Hematopoietic multipotent progenitor cell (in vitro differentiated cells): ENCODE results near the gene TNK2. TPM values are rescaled to one million over a fixed set of nuclear protein-coding genes. Genes with fewer than 3 reads are reported as not detected.

Experiments
- DNase-seq, 3 donors: peaks; one replicate each; pipeline ENCODE4 v3.0.0-alpha.2; 2011 to 2015; ENCODE audit warnings: low read depth in 2 of 3, low spot score in 2 of 3
- total RNA-seq: library from RNA; depleted of rRNA; stranded (reverse); fragments of >200 nt; gene quantifications from one replicate; pipeline ENCODE4 v1.2.3, GENCODE V29; 2012

The TNK2 gene
- total RNA-seq, 1 donor = 42.5 TPM

- peak in 2 of 3 donors; percentile 75 to 83 for DNase-seq
These were observed 7.7 kb downstream of the TNK2 start for GRCh38 chr3:195900436-195901355.

- no peak for DNase-seq
These were observed 8.5 kb downstream of the TNK2 start for GRCh38 chr3:195899701-195900435.

GRCh38 chr3:195897853-195898415 is 10.4 kb downstream of the TNK2 start:
- DNase-seq = peak in 1 of 3 donors; percentile 66

- DNase-seq = no peak
These were observed 11.1 kb downstream of the TNK2 start for GRCh38 chr3:195897081-195897852.

GRCh38 chr3:195896361-195897080 is 11.8 kb downstream of the TNK2 start:
- DNase-seq = no peak

- DNase-seq = peak in 1 of 3 donors; percentile 81
These were observed 12.4 kb downstream of the TNK2 start for GRCh38 chr3:195895861-195896360.

GRCh38 chr3:195895078-195895860 is 13.1 kb downstream of the TNK2 start:
- peak in 1 of 3 donors; percentile 77 for DNase-seq

- no peak for DNase-seq
These were observed 14.4 kb downstream of the TNK2 start for GRCh38 chr3:195893916-195894465.

GRCh38 chr3:195893516-195893915 is 14.8 kb downstream of the TNK2 start:
- no peak for DNase-seq

GRCh38 chr3:195893044-195893395 is 15.3 kb downstream of the TNK2 start:
- no peak for DNase-seq

- peak in 1 of 3 donors; percentile 54 for DNase-seq
These were observed 16.0 kb downstream of the TNK2 start for GRCh38 chr3:195892105-195893043.

GRCh38 chr3:195891431-195892104 is 16.8 kb downstream of the TNK2 start:
- DNase-seq = no peak

- no peak for DNase-seq
These were observed 18.5 kb downstream of the TNK2 start for GRCh38 chr3:195889870-195890295.

- no peak for DNase-seq
These were observed 19.1 kb downstream of the TNK2 start for GRCh38 chr3:195888981-195889869.

- DNase-seq = no peak
These were observed 20.0 kb downstream of the TNK2 start for GRCh38 chr3:195888311-195888761.

- DNase-seq = no peak
These were observed 20.7 kb downstream of the TNK2 start for GRCh38 chr3:195887670-195888069.
